NCI-H526 (cell line): ENCODE results near the gene TMEM200A.

Source experiments
- DNase-seq, 2 experiments: peaks; one replicate each; lab custom pipeline; 2025; lab: John Stamatoyannopoulos, UW

TMEM200A gene

GRCh38 chr6:130489514-130489913 lies 123.7 kb downstream of the TMEM200A start:
- DNase-seq = no peak
